ENCODE results near the gene CARHSP1.
"Not testable (repeated sequence)": the region's sequence is repeated elsewhere in the genome, so short reads cannot be mapped to it uniquely, and the experiment has no call there.

Gene CARHSP1

GRCh38 chr16:8885674-8886592 is 17.1 kb upstream of the CARHSP1 start:
- Mint-ChIP-seq H3K4me3 (no peak overlapping the region), H3K36me3 (peaks cover 2% of the 10 kb centered on the region), H3K9me3 (no peaks in the 10 kb centered on the region), H3K4me1 (peaks cover 9% of the 10 kb centered on the region), H3K27ac (no peak overlapping the region), H3K27me3 (no peaks in the 10 kb centered on the region)

GRCh38 chr16:8882725-8883377 is 14.0 kb upstream of the CARHSP1 start:
- Mint-ChIP-seq H3K27me3 (no peaks in the 10 kb centered on the region), H3K27ac (no peak overlapping the region)

GRCh38 chr16:8882041-8882617 is 13.3 kb upstream of the CARHSP1 start, which contains the start of gene LITAFD:
Gene LITAFD (plus strand): TSS chr16:8882351. CDS start chr16:8884356, 2,005 bp downstream.
- Mint-ChIP-seq H3K27ac (no peak within 1 kb of the TSS), H3K4me1 (peaks cover 12% of the 10 kb centered on the region), H3K4me3 (no peak within 1 kb of the TSS), H3K27me3 (no peaks in the 10 kb centered on the region), H3K9me3 (no peaks in the 10 kb centered on the region), H3K36me3 (no peaks in the 10 kb centered on the region)

More at GRCh38 chr16:8882725-8883377, 14.0 kb upstream of the CARHSP1 start:
- Mint-ChIP-seq H3K9me3 (no peaks in the 10 kb centered on the region), H3K4me1 (peaks cover 12% of the 10 kb centered on the region), H3K4me3 (no peak overlapping the region), H3K36me3 (no peaks in the 10 kb centered on the region)

GRCh38 chr16:8880839-8881510 is 12.2 kb upstream of the CARHSP1 start:
- Mint-ChIP-seq H3K27me3 (no peaks in the 10 kb centered on the region), H3K27ac (no peak overlapping the region), H3K4me1 (peaks cover 7% of the 10 kb centered on the region)

GRCh38 chr16:8878523-8878911 is 9.7 kb upstream of the CARHSP1 start:
- no peak overlapping the region for H3K4me3 Mint-ChIP-seq
- no peaks in the 10 kb centered on the region for H3K36me3 Mint-ChIP-seq
- no peaks in the 10 kb centered on the region for H3K9me3 Mint-ChIP-seq
- H3K27ac Mint-ChIP-seq = no peak overlapping the region
- H3K4me1 Mint-ChIP-seq = peaks cover 9% of the 10 kb centered on the region
- no peaks in the 10 kb centered on the region for H3K27me3 Mint-ChIP-seq

More at GRCh38 chr16:8880839-8881510, 12.2 kb upstream of the CARHSP1 start:
- H3K9me3 Mint-ChIP-seq = no peaks in the 10 kb centered on the region
- H3K4me3 Mint-ChIP-seq = no peak overlapping the region
- no peaks in the 10 kb centered on the region for H3K36me3 Mint-ChIP-seq

- H3K9me3 Mint-ChIP-seq = no peaks in the 10 kb centered on the region
- H3K27me3 Mint-ChIP-seq = no peaks in the 10 kb centered on the region
- peaks cover 9% of the 10 kb centered on the region for H3K4me1 Mint-ChIP-seq
- peak overlapping the region; percentile 14 for H3K27ac Mint-ChIP-seq
- H3K36me3 Mint-ChIP-seq = no peaks in the 10 kb centered on the region
- H3K4me3 Mint-ChIP-seq = no peak overlapping the region
Measured at GRCh38 chr16:8877894-8878522, 9.2 kb upstream of the CARHSP1 start.

GRCh38 chr16:8875317-8875716 is 6.5 kb upstream of the CARHSP1 start:
- H3K27ac Mint-ChIP-seq = peak overlapping the region; percentile 23
- not testable (repeated sequence) for H3K4me3 Mint-ChIP-seq, H3K36me3 Mint-ChIP-seq, H3K9me3 Mint-ChIP-seq, H3K27me3 Mint-ChIP-seq
- H3K4me1 Mint-ChIP-seq = peaks cover 18% of the 10 kb centered on the region

GRCh38 chr16:8874388-8874787 is 5.6 kb upstream of the CARHSP1 start:
- H3K36me3 Mint-ChIP-seq = no peaks in the 10 kb centered on the region

GRCh38 chr16:8873866-8874195 is 5.0 kb upstream of the CARHSP1 start:
- H3K27me3 Mint-ChIP-seq, H3K4me3 Mint-ChIP-seq, H3K27ac Mint-ChIP-seq, H3K9me3 Mint-ChIP-seq, H3K36me3 Mint-ChIP-seq: not testable (repeated sequence)
- peaks cover 21% of the 10 kb centered on the region for H3K4me1 Mint-ChIP-seq

More at GRCh38 chr16:8874388-8874787, 5.6 kb upstream of the CARHSP1 start:
- no peaks in the 10 kb centered on the region for H3K9me3 Mint-ChIP-seq
- H3K27ac Mint-ChIP-seq = no peak overlapping the region
- H3K4me3 Mint-ChIP-seq = no peak overlapping the region
- H3K4me1 Mint-ChIP-seq = peaks cover 16% of the 10 kb centered on the region
- H3K27me3 Mint-ChIP-seq = no peaks in the 10 kb centered on the region

GRCh38 chr16:8872967-8873865 is 4.4 kb upstream of the CARHSP1 start:
- Mint-ChIP-seq H3K27me3 (no peaks in the 10 kb centered on the region), H3K4me1 (peaks cover 21% of the 10 kb centered on the region), H3K27ac (no peak overlapping the region)

GRCh38 chr16:8872071-8872470 is 3.3 kb upstream of the CARHSP1 start:
- no peaks in the 10 kb centered on the region for H3K36me3 Mint-ChIP-seq
- no peak overlapping the region for H3K4me3 Mint-ChIP-seq
- no peak overlapping the region for H3K27ac Mint-ChIP-seq
- no peaks in the 10 kb centered on the region for H3K27me3 Mint-ChIP-seq
- no peaks in the 10 kb centered on the region for H3K9me3 Mint-ChIP-seq
- peaks cover 32% of the 10 kb centered on the region for H3K4me1 Mint-ChIP-seq

More at GRCh38 chr16:8872967-8873865, 4.4 kb upstream of the CARHSP1 start:
- Mint-ChIP-seq H3K36me3 (no peaks in the 10 kb centered on the region), H3K4me3 (no peak overlapping the region), H3K9me3 (no peaks in the 10 kb centered on the region)

GRCh38 chr16:8869988-8870241 is 1.1 kb upstream of the CARHSP1 start:
- H3K4me1 Mint-ChIP-seq = peaks cover 47% of the 10 kb centered on the region
- not testable (repeated sequence) for H3K36me3 Mint-ChIP-seq, H3K9me3 Mint-ChIP-seq, H3K27ac Mint-ChIP-seq, H3K4me3 Mint-ChIP-seq, H3K27me3 Mint-ChIP-seq

- H3K4me1 Mint-ChIP-seq = peaks cover 44% of the 10 kb centered on the region
- no peaks in the 10 kb centered on the region for H3K27me3 Mint-ChIP-seq
- no peaks in the 10 kb centered on the region for H3K36me3 Mint-ChIP-seq
- peak overlapping the region; percentile 88 for H3K4me3 Mint-ChIP-seq
- H3K9me3 Mint-ChIP-seq = no peaks in the 10 kb centered on the region
- no peak overlapping the region for H3K27ac Mint-ChIP-seq
Measured at GRCh38 chr16:8869212-8869987, 594 bp upstream of the CARHSP1 start.

GRCh38 chr16:8867932-8868415 is 832 bp downstream of the CARHSP1 start:
- H3K27ac Mint-ChIP-seq = peak overlapping the region; percentile 79
- no peaks in the 10 kb centered on the region for H3K27me3 Mint-ChIP-seq
- H3K4me1 Mint-ChIP-seq = peaks cover 46% of the 10 kb centered on the region
- no peaks in the 10 kb centered on the region for H3K36me3 Mint-ChIP-seq
- no peaks in the 10 kb centered on the region for H3K9me3 Mint-ChIP-seq
- peak overlapping the region; percentile 87 for H3K4me3 Mint-ChIP-seq
